Hepatocyte (in vitro differentiated cells): ENCODE measurements around the gene ARHGEF10L. TPM values are rescaled to one million over a fixed set of nuclear protein-coding genes. Genes with fewer than 3 reads are reported as not detected.

Source experiments
- DNase-seq: peaks from one replicate; pipeline ENCODE4 v3.0.0-alpha.2; 2016; ENCODE audit warnings: low spot score
- H2AFZ ChIP-seq: fragments of 200-600 bp; sonication (generic); 2 replicates; pipeline ENCODE4 v1.6.0; 2016; ENCODE audit warnings: antibody characterized with exemption, mild to moderate bottlenecking
- H3K27ac ChIP-seq: fragments of 200-600 bp; sonication (generic); 2 replicates; pipeline ENCODE4 v1.5.1; 2016; ENCODE audit warnings: mild to moderate bottlenecking
- H3K27me3 ChIP-seq: fragments of 200-600 bp; sonication (generic); 2 replicates; pipeline ENCODE4 v1.6.1; 2016
- H3K36me3 ChIP-seq: fragments of 200-600 bp; sonication (generic); replicated peaks from 2 replicates; pipeline ENCODE4 v1.5.1; 2016; ENCODE audit warnings: low read depth; ENCODE audit not compliant: insufficient read depth
- H3K4me1 ChIP-seq: fragments of 200-600 bp; sonication (generic); 2 replicates; pipeline ENCODE4 v1.5.1; 2016; ENCODE audit warnings: mild to moderate bottlenecking, moderate library complexity; ENCODE audit not compliant: insufficient read depth
- H3K4me2 ChIP-seq: fragments of 200-600 bp; sonication (generic); 2 replicates; pipeline ENCODE4 v1.6.0; 2016
- H3K4me3 ChIP-seq: fragments of 200-600 bp; sonication (generic); 2 replicates; pipeline ENCODE4 v1.5.1; 2016; ENCODE audit warnings: mild to moderate bottlenecking
- H3K79me2 ChIP-seq: fragments of 200-600 bp; sonication (generic); 2 replicates; pipeline ENCODE4 v1.6.0; 2017; ENCODE audit warnings: mild to moderate bottlenecking
- H3K9me2 ChIP-seq: fragments of 200-600 bp; sonication (generic); replicated peaks from 2 replicates; pipeline ENCODE4 v1.6.0; 2017; ENCODE audit warnings: mild to moderate bottlenecking; ENCODE audit not compliant: insufficient read depth
- H3K9me3 ChIP-seq: fragments of 200-600 bp; sonication (generic); 2 replicates; pipeline ENCODE4 v1.5.1; 2016; ENCODE audit warnings: low read depth, mild to moderate bottlenecking
- H4K20me1 ChIP-seq: fragments of 200-600 bp; sonication (generic); 2 replicates; pipeline ENCODE4 v1.6.0; 2016; ENCODE audit warnings: mild to moderate bottlenecking; ENCODE audit not compliant: insufficient read depth, poor library complexity, severe bottlenecking
- CTCF ChIP-seq: fragments of 200-600 bp; sonication (generic); IDR thresholded peaks from 2 replicates; pipeline ENCODE4 v1.5.1; 2016; ENCODE audit warnings: antibody characterized with exemption, mild to moderate bottlenecking; ENCODE audit not compliant: poor library complexity
- EZH2 ChIP-seq: fragments of 200-600 bp; sonication (generic); IDR thresholded peaks from 2 replicates; pipeline ENCODE4 v1.6.1; 2016; ENCODE audit warnings: antibody characterized with exemption, mild to moderate bottlenecking, borderline replicate concordance
- EZH2phosphoT487 ChIP-seq: fragments of 200-600 bp; sonication (generic); IDR thresholded peaks from one replicate; pipeline ENCODE4 v1.6.1; 2018; ENCODE audit warnings: antibody characterized with exemption, mild to moderate bottlenecking, low read depth, moderate library complexity; ENCODE audit not compliant: unreplicated experiment, severe bottlenecking
- WGBS: methylation state at CpG from one replicate; pipeline ENCODE4 v1.1.6; 2016; ENCODE audit warnings: low lambda C conversion rate; ENCODE audit errors: missing lambda C conversion rate; 5-methylcytosine and 5-hydroxymethylcytosine counted together
- polyA plus RNA-seq: library from polyadenylated mRNA; unstranded; fragments of >200 nt; fragmentation: Nextera tagmentation; extraction: Ambion mirVana; gene quantifications from 2 replicates; pipeline ENCODE4 v1.2.1, GENCODE V29; 2016
- total RNA-seq: library from RNA; depleted of rRNA; stranded (reverse); fragments of >200 nt; gene quantifications from 2 replicates; pipeline ENCODE4 v1.2.3, GENCODE V29; 2014

ARHGEF10L gene
- total and polyA plus RNA-seq, 2 experiments from 2014 or later: 40.4 to 48.3 TPM

DNA sequence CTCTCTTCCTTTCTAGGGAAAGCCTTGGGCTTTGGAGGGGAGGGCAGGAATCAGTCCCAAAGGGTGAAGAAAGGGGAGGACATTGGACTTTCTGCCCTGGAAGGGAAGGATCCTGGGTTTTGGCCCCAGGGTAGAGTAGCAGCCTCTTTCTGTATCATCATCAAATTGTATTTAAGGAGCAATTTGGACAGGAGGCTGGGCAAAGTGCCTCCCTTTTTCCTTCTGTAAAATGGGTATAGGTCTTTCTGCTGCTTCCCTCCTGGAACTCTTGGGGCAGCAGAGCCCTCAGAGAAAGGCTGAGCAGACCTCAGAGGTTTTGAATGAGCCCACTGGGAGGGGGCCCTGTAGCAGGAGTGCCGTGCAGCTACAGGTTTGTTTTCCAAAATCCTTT is 38.4 kb downstream of the ARHGEF10L start:
- Histone ChIP-seq H3K9me3 (no peaks in the 10 kb centered on the region), H3K4me2 (no peak overlapping the region), H3K4me3 (no peak overlapping the region), H3K9me2 (no peaks in the 10 kb centered on the region), H3K79me2 (peaks cover 36% of the 10 kb centered on the region), H3K36me3 (no peaks in the 10 kb centered on the region), H4K20me1 (no peaks in the 10 kb centered on the region), H3K27me3 (no peaks in the 10 kb centered on the region), H3K4me1 (peaks cover 51% of the 10 kb centered on the region), H2AFZ (no peak overlapping the region), H3K27ac (no peak overlapping the region)
- TF ChIP-seq EZH2phosphoT487 (no peak), CTCF (no peak), EZH2 (no peak)
- DNase-seq: no peak
- WGBS: 91% methylated on average over 1 of the region's 1 CpG

DNA sequence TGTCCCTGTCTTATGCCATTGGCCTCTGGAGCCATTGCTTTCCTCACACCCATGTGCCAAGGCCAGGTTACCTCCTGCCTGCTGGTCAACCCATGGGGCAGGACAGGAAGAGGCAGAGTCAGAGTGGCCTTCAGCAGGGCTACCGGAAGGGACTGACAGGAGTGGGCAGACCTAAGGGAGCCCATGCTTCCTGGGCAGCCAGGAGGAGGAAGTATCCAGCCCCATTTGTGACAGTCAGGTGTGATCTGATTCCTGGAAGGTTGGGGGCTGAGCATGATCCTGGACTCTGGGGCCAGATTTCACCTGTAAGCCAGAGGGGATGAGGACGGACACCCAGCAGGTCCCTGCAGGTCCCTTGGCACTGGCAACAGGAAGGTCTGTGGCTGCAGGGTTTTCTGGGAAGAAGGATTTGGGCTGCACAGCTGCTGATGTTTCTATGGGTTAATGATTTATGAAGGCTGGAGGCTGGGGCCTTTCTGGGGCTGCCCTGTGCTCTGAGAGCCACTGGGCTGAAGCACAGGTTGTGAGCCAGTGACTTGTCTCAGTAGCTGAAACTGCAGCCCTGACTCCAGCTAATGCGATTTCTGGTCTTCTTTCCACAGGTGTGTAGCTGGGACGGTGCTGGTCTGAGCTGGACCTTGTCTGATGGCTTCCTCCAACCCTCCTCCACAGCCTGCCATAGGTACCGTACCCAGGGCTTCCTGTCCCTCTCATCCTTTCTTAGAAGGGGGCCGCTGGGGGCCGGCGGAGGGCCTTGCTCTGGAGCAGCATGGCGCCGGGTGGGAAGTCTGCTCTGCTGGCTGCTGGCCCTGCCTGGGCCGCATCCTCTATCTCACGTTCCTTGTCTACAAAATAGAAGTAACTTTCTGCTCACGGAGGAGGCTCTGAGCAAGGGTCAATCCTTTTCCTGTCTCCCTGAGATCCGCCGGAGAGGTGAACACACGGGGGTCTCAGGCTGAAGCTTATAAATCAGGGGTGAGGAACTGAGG is 40.7 kb downstream of the ARHGEF10L start:
- H3K9me2 ChIP-seq: no peaks in the 10 kb centered on the region
- H3K4me2 ChIP-seq: peak overlapping the region; percentile 72
- H3K27ac ChIP-seq: peak overlapping the region; percentile 95
- peak overlapping the region; percentile 11 for H3K4me3 ChIP-seq
- TF ChIP-seq EZH2phosphoT487: no peak
- TF ChIP-seq EZH2: no peak
- no peak for TF ChIP-seq CTCF
- no peak overlapping the region for H2AFZ ChIP-seq
- H3K79me2 ChIP-seq: peaks cover 56% of the 10 kb centered on the region
- no peaks in the 10 kb centered on the region for H4K20me1 ChIP-seq
- 66% methylated on average over 16 of the region's 16 CpGs for WGBS
- peaks cover 38% of the 10 kb centered on the region for H3K4me1 ChIP-seq
- H3K9me3 ChIP-seq: no peaks in the 10 kb centered on the region
- no peaks in the 10 kb centered on the region for H3K27me3 ChIP-seq
- peak; percentile 78 for DNase-seq
- H3K36me3 ChIP-seq: no peaks in the 10 kb centered on the region

GRCh38 chr1:17581389-17582123 is 42.1 kb downstream of the ARHGEF10L start:
- Histone ChIP-seq H3K4me2 (peak overlapping the region; percentile 72), H3K36me3 (no peaks in the 10 kb centered on the region), H3K9me2 (no peaks in the 10 kb centered on the region), H3K27me3 (no peaks in the 10 kb centered on the region), H4K20me1 (no peaks in the 10 kb centered on the region), H3K27ac (peak overlapping the region; percentile 95), H3K9me3 (no peaks in the 10 kb centered on the region), H3K79me2 (peaks cover 62% of the 10 kb centered on the region), H2AFZ (no peak overlapping the region), H3K4me1 (peaks cover 35% of the 10 kb centered on the region), H3K4me3 (no peak overlapping the region)
- TF ChIP-seq EZH2phosphoT487 (no peak), CTCF (no peak), EZH2 (no peak)
- 74% methylated on average over 9 of the region's 10 CpGs for whole genome bisulfite sequencing
- no peak for DNase-seq
